ENCODE results near the gene TEN1.
"Not testable (repeated sequence)": the region's sequence is repeated elsewhere in the genome, so short reads cannot be mapped to it uniquely, and the experiment has no call there.

DNA sequence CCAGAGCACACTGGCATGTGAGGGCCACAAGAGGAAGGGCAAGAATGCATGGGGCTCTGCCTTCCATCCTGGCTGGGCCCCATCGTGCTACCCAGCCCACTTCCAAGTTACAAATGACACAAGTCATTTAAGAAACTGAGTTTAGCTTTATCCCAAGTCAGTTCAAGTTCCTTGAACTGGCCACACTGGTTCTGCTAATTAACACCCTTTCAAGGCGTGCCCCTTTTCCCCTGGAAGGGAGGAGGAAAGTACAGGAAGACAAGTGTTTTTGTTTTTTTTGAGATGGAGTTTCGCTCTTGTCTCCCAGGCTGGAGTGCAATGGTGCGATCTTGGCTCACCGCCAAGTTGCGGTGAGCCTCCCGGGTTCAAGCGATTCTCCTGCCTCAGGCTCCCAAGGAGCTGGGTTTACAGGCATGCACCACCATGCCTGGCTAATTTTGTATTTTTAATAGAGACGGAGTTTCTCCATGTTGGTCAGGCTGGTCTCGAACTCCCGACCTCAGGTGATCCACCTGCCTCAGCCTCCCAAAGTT lies 65.5 kb downstream of the TEN1 start:
- TF ChIP-seq, protein P1, sequence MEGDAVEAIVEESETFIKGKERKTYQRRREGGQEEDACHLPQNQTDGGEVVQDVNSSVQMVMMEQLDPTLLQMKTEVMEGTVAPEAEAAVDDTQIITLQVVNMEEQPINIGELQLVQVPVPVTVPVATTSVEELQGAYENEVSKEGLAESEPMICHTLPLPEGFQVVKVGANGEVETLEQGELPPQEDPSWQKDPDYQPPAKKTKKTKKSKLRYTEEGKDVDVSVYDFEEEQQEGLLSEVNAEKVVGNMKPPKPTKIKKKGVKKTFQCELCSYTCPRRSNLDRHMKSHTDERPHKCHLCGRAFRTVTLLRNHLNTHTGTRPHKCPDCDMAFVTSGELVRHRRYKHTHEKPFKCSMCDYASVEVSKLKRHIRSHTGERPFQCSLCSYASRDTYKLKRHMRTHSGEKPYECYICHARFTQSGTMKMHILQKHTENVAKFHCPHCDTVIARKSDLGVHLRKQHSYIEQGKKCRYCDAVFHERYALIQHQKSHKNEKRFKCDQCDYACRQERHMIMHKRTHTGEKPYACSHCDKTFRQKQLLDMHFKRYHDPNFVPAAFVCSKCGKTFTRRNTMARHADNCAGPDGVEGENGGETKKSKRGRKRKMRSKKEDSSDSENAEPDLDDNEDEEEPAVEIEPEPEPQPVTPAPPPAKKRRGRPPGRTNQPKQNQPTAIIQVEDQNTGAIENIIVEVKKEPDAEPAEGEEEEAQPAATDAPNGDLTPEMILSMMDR (IDR thresholded peaks at IDR 0.05 in 2 of 3, conservative IDR thresholded peaks at IDR 0.05 in 1 of 3; ENCODE audit: insufficient read depth in 2 of 3, low read depth in 1 of 3, low read length in 3 of 3), result not testable (repeated sequence)
- TF ChIP-seq GABPB2 (CRISPR knock-in tag; conservative IDR thresholded peaks at IDR 0.05); SNRNP70 (optimal IDR thresholded peaks at IDR 0.05; ENCODE audit: low read depth, low read length); ZNF134 (CRISPR knock-in tag; conservative IDR thresholded peaks at IDR 0.05); ZNF253 (CRISPR knock-in tag; conservative IDR thresholded peaks at IDR 0.05); POLR2A (conservative IDR thresholded peaks at IDR 0.05); TAF7 (tag; IDR thresholded peaks at IDR 0.05); KAT2B (IDR thresholded peaks at IDR 0.05; ENCODE audit: low read depth, low read length); RBM17 (IDR thresholded peaks at IDR 0.05; ENCODE audit: borderline replicate concordance, low read depth, low read length); GATA2 (CRISPR knock-in tag; IDR thresholded peaks at IDR 0.05); NFXL1 (CRISPR knock-in tag; IDR thresholded peaks at IDR 0.05): not testable (repeated sequence)
- TF ChIP-seq, protein P2, sequence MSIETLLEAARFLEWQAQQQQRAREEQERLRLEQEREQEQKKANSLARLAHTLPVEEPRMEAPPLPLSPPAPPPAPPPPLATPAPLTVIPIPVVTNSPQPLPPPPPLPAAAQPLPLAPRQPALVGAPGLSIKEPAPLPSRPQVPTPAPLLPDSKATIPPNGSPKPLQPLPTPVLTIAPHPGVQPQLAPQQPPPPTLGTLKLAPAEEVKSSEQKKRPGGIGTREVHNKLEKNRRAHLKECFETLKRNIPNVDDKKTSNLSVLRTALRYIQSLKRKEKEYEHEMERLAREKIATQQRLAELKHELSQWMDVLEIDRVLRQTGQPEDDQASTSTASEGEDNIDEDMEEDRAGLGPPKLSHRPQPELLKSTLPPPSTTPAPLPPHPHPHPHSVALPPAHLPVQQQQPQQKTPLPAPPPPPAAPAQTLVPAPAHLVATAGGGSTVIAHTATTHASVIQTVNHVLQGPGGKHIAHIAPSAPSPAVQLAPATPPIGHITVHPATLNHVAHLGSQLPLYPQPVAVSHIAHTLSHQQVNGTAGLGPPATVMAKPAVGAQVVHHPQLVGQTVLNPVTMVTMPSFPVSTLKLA (conservative IDR thresholded peaks at IDR 0.05), result not testable (repeated sequence)
- TF ChIP-seq, protein P3, sequence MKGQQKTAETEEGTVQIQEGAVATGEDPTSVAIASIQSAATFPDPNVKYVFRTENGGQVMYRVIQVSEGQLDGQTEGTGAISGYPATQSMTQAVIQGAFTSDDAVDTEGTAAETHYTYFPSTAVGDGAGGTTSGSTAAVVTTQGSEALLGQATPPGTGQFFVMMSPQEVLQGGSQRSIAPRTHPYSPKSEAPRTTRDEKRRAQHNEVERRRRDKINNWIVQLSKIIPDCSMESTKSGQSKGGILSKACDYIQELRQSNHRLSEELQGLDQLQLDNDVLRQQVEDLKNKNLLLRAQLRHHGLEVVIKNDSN (CRISPR knock-in tag; IDR thresholded peaks at IDR 0.05), result not testable (repeated sequence)
